ENCODE data around the gene ATP5F1B. TPM values are rescaled to one million over a fixed set of nuclear protein-coding genes. Genes with fewer than 3 reads are reported as not detected.

Gene ATP5F1B
- total RNA-seq, 6 experiments from 2014 or later: 690 to 799 (median 765) TPM

- H3K27ac Mint-ChIP-seq: peak overlapping the region; percentile 58; the same call in 1 of the 2 replicates
- no peaks in the 10 kb centered on the region for H3K9me3 Mint-ChIP-seq
- H3K27me3 Mint-ChIP-seq (ENCODE audit: insufficient read depth): no peaks in the 10 kb centered on the region
- no peak for DNase-seq
- H3K4me1 Mint-ChIP-seq (ENCODE audit: low read depth): peaks cover 38% of the 10 kb centered on the region
- H3K36me3 Mint-ChIP-seq (ENCODE audit: low read depth): peaks cover 27% of the 10 kb centered on the region; the same call in 1 of the 2 replicates
- no peak overlapping the region for H3K4me3 Mint-ChIP-seq
- TF ChIP-seq CTCF (IDR thresholded peaks at IDR 0.05): no peak
Measured at GRCh38 chr12:56622535-56622934, 23.2 kb downstream of the ATP5F1B start.

GRCh38 chr12:56616925-56617324 is 28.9 kb downstream of the ATP5F1B start:
- peaks cover 2% of the 10 kb centered on the region; the same call in 1 of the 2 replicates for H3K27me3 Mint-ChIP-seq (ENCODE audit: insufficient read depth)
- no peak for TF ChIP-seq CTCF (IDR thresholded peaks at IDR 0.05)
- peaks cover 31% of the 10 kb centered on the region for H3K36me3 Mint-ChIP-seq (ENCODE audit: low read depth)

GRCh38 chr12:56616244-56616643 is 29.5 kb downstream of the ATP5F1B start:
- Mint-ChIP-seq H3K27me3 (ENCODE audit: insufficient read depth) (peaks cover 2% of the 10 kb centered on the region; the same call in 1 of the 2 replicates), H3K9me3 (no peaks in the 10 kb centered on the region), H3K27ac (0 out of 2 replicates have a peak overlapping the region, but pooled peaks have one; percentile 9), H3K4me3 (no peak overlapping the region), H3K36me3 (ENCODE audit: low read depth) (peaks cover 37% of the 10 kb centered on the region), H3K4me1 (ENCODE audit: low read depth) (peaks cover 5% of the 10 kb centered on the region; the same call in 1 of the 2 replicates)
- no peak for DNase-seq
- TF ChIP-seq CTCF (IDR thresholded peaks at IDR 0.05): no peak

More at GRCh38 chr12:56616925-56617324, 28.9 kb downstream of the ATP5F1B start:
- H3K4me1 Mint-ChIP-seq (ENCODE audit: low read depth): peaks cover 5% of the 10 kb centered on the region; the same call in 1 of the 2 replicates
- no peaks in the 10 kb centered on the region for H3K9me3 Mint-ChIP-seq
- H3K4me3 Mint-ChIP-seq: no peak overlapping the region
- H3K27ac Mint-ChIP-seq: peak overlapping the region; percentile 11; the same call in 1 of the 2 replicates
- DNase-seq: no peak

- peaks cover 2% of the 10 kb centered on the region; the same call in 1 of the 2 replicates for H3K27me3 Mint-ChIP-seq (ENCODE audit: insufficient read depth)
- no peak overlapping the region for H3K4me3 Mint-ChIP-seq
- H3K9me3 Mint-ChIP-seq: no peaks in the 10 kb centered on the region
- no peak for TF ChIP-seq CTCF (IDR thresholded peaks at IDR 0.05)
- peaks cover 42% of the 10 kb centered on the region for H3K36me3 Mint-ChIP-seq (ENCODE audit: low read depth)
- H3K27ac Mint-ChIP-seq: no peak overlapping the region
- H3K4me1 Mint-ChIP-seq (ENCODE audit: low read depth): no peaks in the 10 kb centered on the region; the same call in 1 of the 2 replicates
- no peak for DNase-seq
Measured at GRCh38 chr12:56614627-56615026, 31.2 kb downstream of the ATP5F1B start.

GRCh38 chr12:56604355-56604754 is 41.4 kb downstream of the ATP5F1B start:
- H3K36me3 Mint-ChIP-seq (ENCODE audit: low read depth): peaks cover 46% of the 10 kb centered on the region
- no peak overlapping the region for H3K4me3 Mint-ChIP-seq
- no peak overlapping the region for H3K27ac Mint-ChIP-seq
- DNase-seq: no peak
- no peaks in the 10 kb centered on the region for H3K9me3 Mint-ChIP-seq
- H3K27me3 Mint-ChIP-seq (ENCODE audit: insufficient read depth): peaks cover 4% of the 10 kb centered on the region
- no peaks in the 10 kb centered on the region for H3K4me1 Mint-ChIP-seq (ENCODE audit: low read depth)
- no peak for TF ChIP-seq CTCF (IDR thresholded peaks at IDR 0.05)

Data from HFFc6 (cell line).